Measurements from ENCODE around the gene PGD.
"Not testable (repeated sequence)": the region's sequence is repeated elsewhere in the genome, so short reads cannot be mapped to it uniquely, and the experiment has no call there.

Gene PGD

GRCh38 chr1:10437052-10437451 lies 38.2 kb downstream of the PGD start:
- DNase-seq (ENCODE audit: low read depth in 2 of 2) = no peak

GRCh38 chr1:10438677-10439163 lies 39.9 kb downstream of the PGD start:
- DNase-seq (ENCODE audit: low read depth in 2 of 2) = no peak

- DNase-seq (ENCODE audit: low read depth in 2 of 2) = no peak
These were observed 41.4 kb downstream of the PGD start for GRCh38 chr1:10440305-10440704.

- DNase-seq (ENCODE audit: low read depth in 2 of 2) = no peak
These were observed 41.9 kb downstream of the PGD start for GRCh38 chr1:10440794-10441193.

- DNase-seq (ENCODE audit: low read depth in 2 of 2) = no peak
These were observed 45.4 kb downstream of the PGD start for GRCh38 chr1:10444248-10444647.

- DNase-seq (ENCODE audit: low read depth in 2 of 2) = no peak
These were observed 46.0 kb downstream of the PGD start for GRCh38 chr1:10444795-10445397.

- no peak for DNase-seq (ENCODE audit: low read depth in 2 of 2)
These were observed 48.0 kb downstream of the PGD start for GRCh38 chr1:10446790-10447422.

- DNase-seq (ENCODE audit: low read depth in 2 of 2) = no peak
These were observed 50.9 kb downstream of the PGD start, which contains the start of gene CORT for GRCh38 chr1:10449751-10450150. Gene CORT (plus strand): TSS chr1:10450031. CDS start chr1:10450224, 193 bp downstream.

- no peak for DNase-seq (ENCODE audit: low read depth in 2 of 2)
These were observed 51.4 kb downstream of the PGD start for GRCh38 chr1:10450156-10450814.

GRCh38 chr1:10450836-10451235 lies 52.0 kb downstream of the PGD start:
- DNase-seq (ENCODE audit: low read depth in 2 of 2) = no peak

- no peak for DNase-seq (ENCODE audit: low read depth in 2 of 2)
These were observed 52.4 kb downstream of the PGD start for GRCh38 chr1:10451287-10451686.

- no peak for DNase-seq (ENCODE audit: low read depth in 2 of 2)
These were observed 57.2 kb downstream of the PGD start for GRCh38 chr1:10456048-10456447.

- DNase-seq (ENCODE audit: low read depth in 2 of 2) = no peak
These were observed 57.8 kb downstream of the PGD start for GRCh38 chr1:10456661-10457060.

- not testable (repeated sequence) for DNase-seq (ENCODE audit: low read depth in 2 of 2)
These were observed 58.6 kb downstream of the PGD start for GRCh38 chr1:10457462-10457861.

GRCh38 chr1:10457875-10458274 lies 59.0 kb downstream of the PGD start:
- no peak for DNase-seq (ENCODE audit: low read depth in 2 of 2)

GRCh38 chr1:10459184-10459583 lies 60.3 kb downstream of the PGD start:
- DNase-seq (ENCODE audit: low read depth in 2 of 2) = no peak

GRCh38 chr1:10467078-10467477 lies 68.2 kb downstream of the PGD start:
- DNase-seq (ENCODE audit: low read depth in 2 of 2) = no peak

- DNase-seq (ENCODE audit: low read depth in 2 of 2) = no peak
These were observed 71.2 kb downstream of the PGD start for GRCh38 chr1:10470043-10470442.

Data from stimulated activated CD4-positive, alpha-beta T cell treated with anti-CD3 and anti-CD28 coated beads, Interleukin-15, amount 100 ng/mL, for 48 hours (primary cell).